RWPE2 (cell line): ENCODE measurements around the gene UBE2J2.

Source experiments
- ATAC-seq: fragments of 200-7000 bp; cut with Tn5 transposase; 3 replicates; pipeline ENCODE4 v1.9.1; 2021; ENCODE audit warnings: low read depth
- DNase-seq: peaks from one replicate; pipeline ENCODE4 v3.0.0-alpha.2; 2020; ENCODE audit warnings: low spot score
- H3K27ac ChIP-seq: fragments of 450-650 bp; 2 replicates; pipeline ENCODE4 v1.5.1; 2017; ENCODE audit warnings: mild to moderate bottlenecking; ENCODE audit not compliant: poor library complexity, severe bottlenecking
- H3K27me3 ChIP-seq: fragments of 250-450 bp; sonication (Bioruptor Pico); 2 replicates; pipeline ENCODE4 v1.5.1; 2021; ENCODE audit warnings: mild to moderate bottlenecking, moderate library complexity; ENCODE audit not compliant: insufficient read depth, poor library complexity, severe bottlenecking
- H3K36me3 ChIP-seq: fragments of 250-450 bp; sonication (Bioruptor Pico); 2 replicates; pipeline ENCODE4 v1.5.1; 2020; ENCODE audit warnings: low read depth, mild to moderate bottlenecking, moderate library complexity
- H3K4me1 ChIP-seq: fragments of 250-450 bp; sonication (Bioruptor Pico); 2 replicates; pipeline ENCODE4 v1.5.1; 2021; ENCODE audit warnings: mild to moderate bottlenecking, moderate library complexity; ENCODE audit not compliant: insufficient read depth, poor library complexity, severe bottlenecking
- H3K4me3 ChIP-seq: fragments of 250-450 bp; sonication (Bioruptor Pico); 2 replicates; pipeline ENCODE4 v1.5.1; 2021; ENCODE audit warnings: mild to moderate bottlenecking, moderate library complexity; ENCODE audit not compliant: severe bottlenecking
- H3K9me3 ChIP-seq: fragments of 250-450 bp; sonication (Bioruptor Pico); 2 replicates; pipeline ENCODE4 v1.5.1; 2021; ENCODE audit warnings: mild to moderate bottlenecking, moderate library complexity; ENCODE audit not compliant: severe bottlenecking
- CTCF ChIP-seq: fragments of 450-650 bp; IDR thresholded peaks from one replicate; pipeline ENCODE4 v1.5.1; 2017; ENCODE audit warnings: mild to moderate bottlenecking, moderate library complexity; ENCODE audit not compliant: poor library complexity, severe bottlenecking

The UBE2J2 gene

GRCh38 chr1:1303736-1304135 lies 30.1 kb upstream of the UBE2J2 start:
- no peak for ATAC-seq
- Histone ChIP-seq H3K27ac (peak overlapping the region; percentile 89), H3K27me3 (no peaks in the 10 kb centered on the region), H3K9me3 (no peaks in the 10 kb centered on the region), H3K4me1 (peaks cover 31% of the 10 kb centered on the region), H3K36me3 (no peaks in the 10 kb centered on the region), H3K4me3 (no peak overlapping the region)
- no peak for TF ChIP-seq CTCF
- DNase-seq: no peak

- H3K27ac ChIP-seq: peak overlapping the region; percentile 89
- no peak for DNase-seq
- H3K4me3 ChIP-seq: no peak overlapping the region
- no peak for ATAC-seq
- H3K36me3 ChIP-seq: no peaks in the 10 kb centered on the region
- H3K4me1 ChIP-seq: peaks cover 31% of the 10 kb centered on the region
- no peaks in the 10 kb centered on the region for H3K9me3 ChIP-seq
- TF ChIP-seq CTCF: no peak
- no peaks in the 10 kb centered on the region for H3K27me3 ChIP-seq
Measured at GRCh38 chr1:1302951-1303509, 29.4 kb upstream of the UBE2J2 start.

- Histone ChIP-seq H3K4me1 (peaks cover 31% of the 10 kb centered on the region), H3K36me3 (no peaks in the 10 kb centered on the region), H3K4me3 (no peak overlapping the region), H3K27me3 (no peaks in the 10 kb centered on the region), H3K27ac (no peak overlapping the region), H3K9me3 (no peaks in the 10 kb centered on the region)
- TF ChIP-seq CTCF: peak; percentile 32
- DNase-seq (no peak), ATAC-seq (no peak)
Measured at GRCh38 chr1:1302006-1302430, 28.4 kb upstream of the UBE2J2 start.

GRCh38 chr1:1300352-1300739 lies 26.7 kb upstream of the UBE2J2 start:
- peak; percentile 40 for TF ChIP-seq CTCF
- peaks cover 23% of the 10 kb centered on the region for H3K4me1 ChIP-seq
- no peak overlapping the region for H3K27ac ChIP-seq
- ATAC-seq (no peak), DNase-seq (no peak)
- no peaks in the 10 kb centered on the region for H3K36me3 ChIP-seq
- no peaks in the 10 kb centered on the region for H3K27me3 ChIP-seq
- H3K9me3 ChIP-seq: no peaks in the 10 kb centered on the region
- no peak overlapping the region for H3K4me3 ChIP-seq

GRCh38 chr1:1299686-1300351 lies 26.2 kb upstream of the UBE2J2 start:
- TF ChIP-seq CTCF: peak; percentile 61
- Histone ChIP-seq H3K4me3 (no peak overlapping the region), H3K9me3 (no peaks in the 10 kb centered on the region), H3K27ac (no peak overlapping the region), H3K27me3 (no peaks in the 10 kb centered on the region), H3K4me1 (peaks cover 18% of the 10 kb centered on the region), H3K36me3 (no peaks in the 10 kb centered on the region)
- DNase-seq (no peak), ATAC-seq (peak; percentile 40; the same call in 2 of the 3 replicates)
